Fibroblast of skin of left quadriceps (primary cell): ENCODE measurements around the gene HCN2.

Source experiments
- DNase-seq, 2 experiments: peaks; one replicate each; pipeline ENCODE4 v3.0.0-alpha.2; 2013; ENCODE audit warnings: low read depth in 2 of 2

HCN2 gene

GRCh38 chr19:639253-640160 is 49.8 kb downstream of the HCN2 start, which contains the start of gene FGF22:
Gene FGF22, plus strand, starts transcription at chr19:639879. Its CDS starts 47 bp downstream, at chr19:639926.
- DNase-seq: peak; percentile 62

GRCh38 chr19:640161-640558 is 50.5 kb downstream of the HCN2 start:
- no peak for DNase-seq

- DNase-seq: no peak
These were observed 51.0 kb downstream of the HCN2 start for GRCh38 chr19:640606-641189.

- DNase-seq: no peak
These were observed 52.0 kb downstream of the HCN2 start for GRCh38 chr19:641702-642101.

GRCh38 chr19:642767-643727 is 53.4 kb downstream of the HCN2 start:
- no peak for DNase-seq

- no peak for DNase-seq
These were observed 54.1 kb downstream of the HCN2 start for GRCh38 chr19:643736-644135.

- no peak for DNase-seq
These were observed 54.7 kb downstream of the HCN2 start for GRCh38 chr19:644363-644762.

GRCh38 chr19:644789-645188 is 55.1 kb downstream of the HCN2 start:
- no peak for DNase-seq

GRCh38 chr19:645912-646778 is 56.5 kb downstream of the HCN2 start:
- no peak for DNase-seq

GRCh38 chr19:646779-647565 is 57.3 kb downstream of the HCN2 start:
- DNase-seq: no peak

GRCh38 chr19:647566-648284 is 58.0 kb downstream of the HCN2 start:
- no peak for DNase-seq

GRCh38 chr19:648305-648704 is 58.6 kb downstream of the HCN2 start:
- DNase-seq: no peak

- no peak for DNase-seq
These were observed 59.5 kb downstream of the HCN2 start for GRCh38 chr19:648904-649801.

GRCh38 chr19:650121-650520 is 60.4 kb downstream of the HCN2 start:
- DNase-seq: no peak

GRCh38 chr19:651114-651818 is 61.6 kb downstream of the HCN2 start:
- no peak for DNase-seq

GRCh38 chr19:651991-652390 is 62.3 kb downstream of the HCN2 start:
- DNase-seq: no peak

GRCh38 chr19:652467-653389 is 63.0 kb downstream of the HCN2 start:
- DNase-seq: no peak
